CD4-positive, alpha-beta memory T cell (primary cell): Measurements from ENCODE around the gene MAZ. TPM values are rescaled to one million over a fixed set of nuclear protein-coding genes. Genes with fewer than 3 reads are reported as not detected.

ENCODE experiments used
- CTCF ChIA-PET: fragments of 350-600 bp; sonication (Branson Sonifier 250); formaldehyde crosslinking; loops from one replicate; lab custom pipeline; 2021; ENCODE audit warnings: inconsistent platforms; ENCODE audit not compliant: partially characterized antibody; lab: Charles Lee
- POLR2A ChIA-PET: fragments of 350-600 bp; sonication (Branson Sonifier 250); formaldehyde crosslinking; loops from one replicate; lab custom pipeline; 2021; ENCODE audit not compliant: partially characterized antibody; lab: Charles Lee
- DNase-seq, 5 donors: peaks; one replicate each; pipeline versions ENCODE4 v3.0.0 to v3.0.0-alpha.2; 2020 to 2022; ENCODE audit warnings: mixed read lengths in 1 of 5
- H3K27ac ChIP-seq: one replicate; pipeline ENCODE4 v1.7.0; 2013; ENCODE audit warnings: low read depth, low read length
- H3K27me3 ChIP-seq: 2 replicates; pipeline ENCODE4 v1.7.0; 2013; ENCODE audit warnings: mild to moderate bottlenecking, low read length, moderate library complexity; ENCODE audit not compliant: insufficient read depth
- H3K36me3 ChIP-seq: 2 replicates; pipeline ENCODE4 v1.7.0; 2013; ENCODE audit warnings: mild to moderate bottlenecking, low read length, moderate library complexity; ENCODE audit not compliant: insufficient read depth
- H3K4me1 ChIP-seq: 2 replicates; pipeline ENCODE4 v1.7.0; 2013; ENCODE audit warnings: mild to moderate bottlenecking, low read length, moderate library complexity; ENCODE audit not compliant: insufficient read depth
- H3K4me3 ChIP-seq, 2 donors: one replicate each; pipeline ENCODE4 v1.7.0; 2013; ENCODE audit warnings: low read length in 2 of 2, mild to moderate bottlenecking in 1 of 2
- H3K9me3 ChIP-seq, 2 donors: one replicate each; pipeline ENCODE4 v1.7.0; 2013; ENCODE audit warnings: low read length in 2 of 2, control low read depth in 1 of 2; ENCODE audit not compliant: control insufficient read depth in 1 of 2
- H3K27ac Mint-ChIP-seq, 7 donors: one replicate each; pipeline ENCODE4 v1.8.0; 2020 to 2021; ENCODE audit warnings: mixed read lengths in 7 of 7, mild to moderate bottlenecking in 6 of 7, inconsistent platforms in 3 of 7, moderate library complexity in 3 of 7
- H3K27me3 Mint-ChIP-seq, 2 donors: one replicate each; pipeline ENCODE4 v1.8.0; 2020 to 2021; ENCODE audit warnings: mixed read lengths in 2 of 2
- H3K36me3 Mint-ChIP-seq, 2 donors: one replicate each; pipeline ENCODE4 v1.8.0; 2020 to 2021; ENCODE audit warnings: mixed read lengths in 2 of 2, inconsistent platforms in 1 of 2, mild to moderate bottlenecking in 1 of 2
- H3K4me1 Mint-ChIP-seq, 4 donors: one replicate each; pipeline ENCODE4 v1.8.0; 2020 to 2021; ENCODE audit warnings: mixed read lengths in 4 of 4, mild to moderate bottlenecking in 1 of 4
- H3K4me3 Mint-ChIP-seq, 8 donors: one replicate each; pipeline ENCODE4 v1.8.0; 2020 to 2021; ENCODE audit warnings: mixed read lengths in 8 of 8, mild to moderate bottlenecking in 7 of 8, moderate library complexity in 6 of 8, inconsistent platforms in 3 of 8
- H3K9me3 Mint-ChIP-seq, 8 donors: one replicate each; pipeline ENCODE4 v1.8.0; 2020 to 2021; ENCODE audit warnings: mixed read lengths in 8 of 8, mild to moderate bottlenecking in 5 of 8, inconsistent platforms in 3 of 8, moderate library complexity in 1 of 8
- intact Hi-C: fragments of 100-400 bp; cut with micrococcal nuclease; formaldehyde crosslinking; loops from one replicate; pipeline ENCODE4 v1.15.1; 2023
- polyA plus RNA-seq, 2 donors: library from polyadenylated mRNA; unstranded; fragments of 300-500 nt; fragmentation: Illumina TruSeq; gene quantifications; one replicate each; pipeline ENCODE4 v1.2.3, GENCODE V29; 2021
- total RNA-seq, 2 experiments: library from RNA; stranded (reverse); gene quantifications; one replicate each; pipeline ENCODE4 v1.2.3, GENCODE V29; 2021

Gene MAZ
- total and polyA plus RNA-seq, 4 experiments from 2014 or later = 40.3 to 264 (median 164) TPM

GRCh38 chr16:29804020-29804419 lies 2.3 kb upstream of the MAZ start:
- H3K9me3 Mint-ChIP-seq = peaks cover 0 to 5% (median 0%) of the 10 kb centered on the region in 8 donors
- no peak for DNase-seq
- H3K4me1 ChIP-seq = peaks cover 31% of the 10 kb centered on the region
- no peaks in the 10 kb centered on the region for H3K27me3 Mint-ChIP-seq
- H3K27ac ChIP-seq = peak overlapping the region; percentile 86
- peak overlapping the region; percentile 87 to 100 (median 99) for H3K4me3 Mint-ChIP-seq
- H3K36me3 ChIP-seq = peaks cover 21% of the 10 kb centered on the region
- POLR2A ChIA-PET = interaction anchor here (0.6 to 24.0 kb wide), 16 partner anchors 9 to 614 kb away, joined by 3 to 522 read pairs (median 7); partner anchors contain the start of genes ALDOA, C16orf54, CDIPT and KIF22
- CTCF ChIA-PET = interaction anchor here (0.8 to 4.9 kb wide), 11 partner anchors 10 to 113 kb away, joined by 3 to 53 read pairs (median 6); partner anchors contain the start of genes KIF22, MVP and PAGR1
- H3K4me1 Mint-ChIP-seq = peaks cover 17 to 42% (median 28%) of the 10 kb centered on the region in 4 donors
- intact Hi-C loops = loop anchor here (10.0 kb wide), 1 partner anchor 209 kb away; no protein-coding TSS in a partner anchor
- H3K27ac Mint-ChIP-seq = peak overlapping the region; percentile 95 to 100 (median 97)
- no peaks in the 10 kb centered on the region for H3K27me3 ChIP-seq
- H3K4me3 ChIP-seq = no peak overlapping the region
- peaks cover 22 to 52% of the 10 kb centered on the region in 2 donors for H3K36me3 Mint-ChIP-seq
- H3K9me3 ChIP-seq = no peaks in the 10 kb centered on the region

GRCh38 chr16:29804455-29805231 lies 1.7 kb upstream of the MAZ start:
- Mint-ChIP-seq H3K4me3 (peak overlapping the region; percentile 99 to 100 (median 100)), H3K27ac (peak overlapping the region; percentile 98 to 100 (median 99)), H3K4me1 (peaks cover 17 to 44% (median 31%) of the 10 kb centered on the region in 4 donors), H3K9me3 (peaks cover 0 to 7% (median 0%) of the 10 kb centered on the region in 8 donors), H3K36me3 (peaks cover 20 to 48% of the 10 kb centered on the region in 2 donors), H3K27me3 (no peaks in the 10 kb centered on the region)
- Histone ChIP-seq H3K36me3 (peaks cover 18% of the 10 kb centered on the region), H3K4me3 (peak overlapping the region; percentile 43 to 95), H3K9me3 (no peaks in the 10 kb centered on the region), H3K4me1 (peaks cover 37% of the 10 kb centered on the region), H3K27me3 (no peaks in the 10 kb centered on the region), H3K27ac (peak overlapping the region; percentile 86)
- ChIA-PET POLR2A (interaction anchor here (0.6 to 24.0 kb wide), 16 partner anchors 8 to 613 kb away, joined by 3 to 522 read pairs (median 6); partner anchors contain the start of genes ALDOA, C16orf54, CDIPT and KIF22), CTCF (interaction anchor here (0.8 to 4.9 kb wide), 11 partner anchors 10 to 113 kb away, joined by 3 to 53 read pairs (median 6); partner anchors contain the start of genes KIF22, MVP and PAGR1)
- intact Hi-C loops = loop anchor here (1.0 to 10.0 kb wide), 7 partner anchors 14 to 573 kb away; partner anchors contain the start of genes KIF22 and TMEM219
- DNase-seq = no peak

GRCh38 chr16:29805232-29806098 lies 864 bp upstream of the MAZ start:
- H3K36me3 Mint-ChIP-seq = peaks cover 20 to 46% of the 10 kb centered on the region in 2 donors

GRCh38 chr16:29806641-29807425 lies 504 bp downstream of the MAZ start:
- Mint-ChIP-seq H3K4me3 (peak overlapping the region; percentile 91 to 97 (median 94)), H3K4me1 (peaks cover 32 to 66% (median 43%) of the 10 kb centered on the region in 4 donors), H3K27me3 (no peaks in the 10 kb centered on the region), H3K9me3 (peaks cover 0 to 7% (median 0%) of the 10 kb centered on the region in 8 donors), H3K36me3 (peaks cover 8 to 39% of the 10 kb centered on the region in 2 donors), H3K27ac (peak overlapping the region; percentile 64 to 100 (median 99))
- Histone ChIP-seq H3K27ac (peak overlapping the region; percentile 80), H3K4me3 (peak overlapping the region in 1 of 2 donors; percentile 70), H3K4me1 (peaks cover 53% of the 10 kb centered on the region), H3K9me3 (no peaks in the 10 kb centered on the region), H3K36me3 (peaks cover 13% of the 10 kb centered on the region), H3K27me3 (no peaks in the 10 kb centered on the region)
- CTCF ChIA-PET = interaction anchor here (0.5 to 3.1 kb wide), 18 partner anchors 9 to 211 kb away, joined by 3 to 84 read pairs (median 6); partner anchors contain the start of genes KIF22, MVP, PAGR1 and TAOK2
- intact Hi-C loops = loop anchor here (1.0 to 10.0 kb wide), 6 partner anchors 9 to 570 kb away; partner anchors contain the start of genes PAGR1 and TMEM219
- POLR2A ChIA-PET = interaction anchor here (0.6 to 24.0 kb wide), 28 partner anchors 13 to 1096 kb away, joined by 3 to 522 read pairs (median 11); partner anchors contain the start of genes ALDOA, ASPHD1, C16orf54 and CDIPT
- peak; percentile 36 to 64 (median 46) for DNase-seq

More at GRCh38 chr16:29805232-29806098, 864 bp upstream of the MAZ start:
- CTCF ChIA-PET = interaction anchor here (1.0 to 4.9 kb wide), 5 partner anchors 11 to 106 kb away, joined by 4 to 53 read pairs (median 18); partner anchors contain the start of genes KIF22 and PAGR1
- Histone ChIP-seq H3K27me3 (no peaks in the 10 kb centered on the region), H3K4me3 (peak overlapping the region; percentile 43 to 95), H3K36me3 (peaks cover 13% of the 10 kb centered on the region), H3K9me3 (no peaks in the 10 kb centered on the region), H3K4me1 (peaks cover 45% of the 10 kb centered on the region), H3K27ac (peak overlapping the region; percentile 86)
- Mint-ChIP-seq H3K9me3 (peaks cover 0 to 7% (median 0%) of the 10 kb centered on the region in 8 donors), H3K4me1 (peaks cover 25 to 53% (median 36%) of the 10 kb centered on the region in 4 donors), H3K4me3 (peak overlapping the region; percentile 99 to 100 (median 100)), H3K27me3 (no peaks in the 10 kb centered on the region), H3K27ac (peak overlapping the region; percentile 98 to 100 (median 99))
- DNase-seq = peak; percentile 97 to 99 (median 98)
- intact Hi-C loops = loop anchor here (1.0 to 10.0 kb wide), 7 partner anchors 15 to 572 kb away; partner anchors contain the start of genes KIF22 and TMEM219
- POLR2A ChIA-PET = interaction anchor here (1.3 to 24.0 kb wide), 13 partner anchors 12 to 168 kb away, joined by 5 to 522 read pairs (median 15); partner anchors contain the start of genes C16orf54, CDIPT, KIF22 and MVP

DNA sequence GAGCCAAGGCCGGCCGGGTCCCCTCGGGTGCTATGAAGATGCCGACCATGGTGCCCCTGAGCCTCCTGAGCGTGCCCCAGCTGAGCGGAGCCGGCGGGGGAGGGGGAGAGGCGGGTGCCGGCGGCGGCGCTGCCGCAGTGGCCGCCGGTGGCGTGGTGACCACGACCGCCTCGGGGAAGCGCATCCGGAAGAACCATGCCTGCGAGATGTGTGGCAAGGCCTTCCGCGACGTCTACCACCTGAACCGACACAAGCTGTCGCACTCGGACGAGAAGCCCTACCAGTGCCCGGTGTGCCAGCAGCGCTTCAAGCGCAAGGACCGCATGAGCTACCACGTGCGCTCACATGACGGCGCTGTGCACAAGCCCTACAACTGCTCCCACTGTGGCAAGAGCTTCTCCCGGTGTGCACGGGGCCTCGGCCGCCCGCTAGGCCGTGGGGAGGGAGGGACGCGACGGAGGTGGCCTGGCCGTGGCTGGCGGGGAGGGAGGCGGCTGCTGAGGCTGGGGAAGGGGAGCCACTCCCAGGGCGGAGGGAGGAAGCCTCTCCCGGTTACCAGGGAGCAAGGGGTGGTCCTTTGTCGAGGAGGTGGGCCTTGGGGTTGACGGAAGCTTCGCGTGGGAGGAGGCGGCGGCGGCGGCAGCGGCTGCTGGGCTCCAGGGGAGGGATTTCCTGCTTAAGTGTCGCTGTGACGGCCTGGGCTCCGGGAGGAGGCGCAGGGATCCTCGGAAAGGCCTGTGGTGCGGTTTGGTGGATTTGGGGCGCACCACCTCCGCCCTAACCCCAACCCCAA lies 1.3 kb downstream of the MAZ start:
- no peaks in the 10 kb centered on the region for H3K27me3 Mint-ChIP-seq
- CTCF ChIA-PET = interaction anchor here (0.5 to 3.1 kb wide), 23 partner anchors 8 to 211 kb away, joined by 3 to 84 read pairs (median 5); partner anchors contain the start of genes CDIPT, KIF22, MVP and PAGR1
- Histone ChIP-seq H3K4me3 (peak overlapping the region; percentile 25 to 70), H3K27me3 (no peaks in the 10 kb centered on the region), H3K27ac (peak overlapping the region; percentile 80), H3K9me3 (no peaks in the 10 kb centered on the region), H3K4me1 (peaks cover 58% of the 10 kb centered on the region), H3K36me3 (peaks cover 13% of the 10 kb centered on the region)
- peaks cover 0 to 7% (median 0%) of the 10 kb centered on the region in 8 donors for H3K9me3 Mint-ChIP-seq
- H3K36me3 Mint-ChIP-seq = peaks cover 8 to 35% of the 10 kb centered on the region in 2 donors
- peaks cover 32 to 74% (median 45%) of the 10 kb centered on the region in 4 donors for H3K4me1 Mint-ChIP-seq
- peak; percentile 88 to 94 (median 90) for DNase-seq
- peak overlapping the region; percentile 91 to 97 (median 94) for H3K4me3 Mint-ChIP-seq
- POLR2A ChIA-PET = interaction anchor here (0.6 to 24.0 kb wide), 36 partner anchors 14 to 1095 kb away, joined by 3 to 522 read pairs (median 6); partner anchors contain the start of genes ALDOA, ASPHD1, C16orf54 and CDIPT
- intact Hi-C loops = loop anchor here (1.0 to 10.0 kb wide), 6 partner anchors 9 to 570 kb away; partner anchors contain the start of genes PAGR1 and TMEM219
- H3K27ac Mint-ChIP-seq = peak overlapping the region; percentile 98 to 100 (median 99)
